HTR-8/SVneo (cell line): Measurements from ENCODE around the gene KCNAB1.
"Not testable (repeated sequence)": the region's sequence is repeated elsewhere in the genome, so short reads cannot be mapped to it uniquely, and the experiment has no call there.

ENCODE experiments used
- DNase-seq: peaks from one replicate; pipeline ENCODE4 v3.0.0; 2011; ENCODE audit warnings: low spot score, mixed read lengths; ENCODE audit not compliant: insufficient read length
- FAIRE-seq: peaks from 2 replicates; lab custom pipeline; 2011; peaks lifted over from hg19 to GRCh38; lab: Jason Lieb, UNC

KCNAB1 gene

GRCh38 chr3:156135921-156136638 is 15.7 kb downstream of the KCNAB1 start:
- DNase-seq, result no peak
- no peak for FAIRE-seq

- DNase-seq, FAIRE-seq: not testable (repeated sequence)
Measured at GRCh38 chr3:156137397-156137796, 17.0 kb downstream of the KCNAB1 start.

GRCh38 chr3:156140001-156140595 is 19.7 kb downstream of the KCNAB1 start:
- FAIRE-seq (no peak), DNase-seq (no peak)

GRCh38 chr3:156142702-156143101 is 22.3 kb downstream of the KCNAB1 start:
- no peak for FAIRE-seq
- DNase-seq, result no peak

- FAIRE-seq (no peak), DNase-seq (no peak)
Measured at GRCh38 chr3:156143136-156143535, 22.8 kb downstream of the KCNAB1 start.

- no peak for FAIRE-seq
- no peak for DNase-seq
Measured at GRCh38 chr3:156144060-156144459, 23.7 kb downstream of the KCNAB1 start.

- DNase-seq, result no peak
- no peak for FAIRE-seq
Measured at GRCh38 chr3:156145866-156146265, 25.5 kb downstream of the KCNAB1 start.

- no peak for DNase-seq
- FAIRE-seq, result no peak
Measured at GRCh38 chr3:156148345-156148945, 28.1 kb downstream of the KCNAB1 start.

- DNase-seq (no peak), FAIRE-seq (no peak)
Measured at GRCh38 chr3:156148946-156149381, 28.6 kb downstream of the KCNAB1 start.

- FAIRE-seq, result no peak
- no peak for DNase-seq
Measured at GRCh38 chr3:156149876-156150275, 29.5 kb downstream of the KCNAB1 start.

- FAIRE-seq (no peak), DNase-seq (peak; percentile 27)
Measured at GRCh38 chr3:156150434-156151066, 30.2 kb downstream of the KCNAB1 start.

- DNase-seq, result peak; percentile 60
- FAIRE-seq, result peak; percentile 42
Measured at GRCh38 chr3:156151824-156152428, 31.5 kb downstream of the KCNAB1 start.

- DNase-seq, result no peak
- FAIRE-seq, result no peak
Measured at GRCh38 chr3:156158656-156159295, 38.4 kb downstream of the KCNAB1 start.

GRCh38 chr3:156160647-156161046 is 40.3 kb downstream of the KCNAB1 start:
- FAIRE-seq, result no peak
- no peak for DNase-seq

GRCh38 chr3:156161172-156161571 is 40.8 kb downstream of the KCNAB1 start:
- FAIRE-seq (no peak), DNase-seq (no peak)

- FAIRE-seq (no peak), DNase-seq (no peak)
Measured at GRCh38 chr3:156163848-156164247, 43.5 kb downstream of the KCNAB1 start.

- DNase-seq (no peak), FAIRE-seq (no peak)
Measured at GRCh38 chr3:156166808-156167207, 46.4 kb downstream of the KCNAB1 start.

- no peak for FAIRE-seq
- DNase-seq, result no peak
Measured at GRCh38 chr3:156170571-156170970, 50.2 kb downstream of the KCNAB1 start.

- DNase-seq (no peak), FAIRE-seq (no peak)
Measured at GRCh38 chr3:156171281-156172267, 51.2 kb downstream of the KCNAB1 start.
